Testis (tissue), 3 donors: ENCODE measurements around the gene GPATCH8. TPM values are rescaled to one million over a fixed set of nuclear protein-coding genes. Genes with fewer than 3 reads are reported as not detected.

Experiments
- DNase-seq: peaks from one replicate; pipeline ENCODE4 v3.0.0-alpha.2; 2019
- H3K27ac ChIP-seq, 2 donors: fragments of 200-600 bp; sonication (generic); one replicate each; pipeline ENCODE4 v1.5.1; 2019
- H3K27me3 ChIP-seq: fragments of 200-600 bp; sonication (generic); one replicate; pipeline ENCODE4 v1.5.1; 2019
- H3K36me3 ChIP-seq: fragments of 200-600 bp; sonication (generic); one replicate; pipeline ENCODE4 v1.5.1; 2017; ENCODE audit warnings: low read depth; ENCODE audit errors: missing control alignments
- H3K4me1 ChIP-seq: fragments of 200-600 bp; sonication (generic); one replicate; pipeline ENCODE4 v1.5.1; 2019
- H3K4me3 ChIP-seq, 2 donors: fragments of 200-600 bp; sonication (generic); one replicate each; pipeline ENCODE4 v1.5.1; 2017 to 2019
- H3K9me3 ChIP-seq: fragments of 200-600 bp; sonication (generic); one replicate; pipeline ENCODE4 v1.5.1; 2017
- POLR2A ChIP-seq: fragments of 450-650 bp; IDR thresholded peaks from one replicate; pipeline ENCODE4 v1.6.1; 2017; ENCODE audit warnings: antibody characterized with exemption, mild to moderate bottlenecking, moderate library complexity
- WGBS, 2 donors: methylation state at CpG; one replicate each; pipeline ENCODE4 v1.1.5; 2018; 5-methylcytosine and 5-hydroxymethylcytosine counted together
- intact Hi-C: fragments of 100-400 bp; cut with DNase I; formaldehyde crosslinking; loops from one replicate; pipeline ENCODE4 v1.15.1; 2023; ENCODE audit warnings: low total_unique reads
- polyA plus RNA-seq: library from polyadenylated mRNA; stranded (reverse); fragments of 350-450 nt; fragmentation: Illumina TruSeq; extraction: RNeasy Lipid Tissue Mini Kit (QIAGEN cat#74804); gene quantifications from one replicate; pipeline ENCODE4 v1.2.3, GENCODE V29; 2014; ENCODE audit warnings: low read depth, low replicate concordance; ENCODE audit not compliant: insufficient read depth
- total RNA-seq, 2 donors: library from RNA; depleted of rRNA; stranded (reverse); fragments of >200 nt; gene quantifications; one replicate each; pipeline ENCODE4 v1.2.3, GENCODE V29; 2016
- TF ChIP-seq, protein P1 (sequence below), 3 experiments: fragments of 450-650 bp in 2 of 3; fragments of 200-600 bp in 1 of 3; sonication (generic) in 1 of 3; IDR thresholded peaks; one replicate each; pipeline ENCODE4 v1.5.1; 2016 to 2019; ENCODE audit warnings: antibody characterized with exemption in 3 of 3, mild to moderate bottlenecking in 2 of 3, moderate library complexity in 1 of 3

Gene GPATCH8
- total and polyA plus RNA-seq, 3 donors from 2014 or later, result 32.8 to 70.0 (median 69.2) TPM

DNA sequence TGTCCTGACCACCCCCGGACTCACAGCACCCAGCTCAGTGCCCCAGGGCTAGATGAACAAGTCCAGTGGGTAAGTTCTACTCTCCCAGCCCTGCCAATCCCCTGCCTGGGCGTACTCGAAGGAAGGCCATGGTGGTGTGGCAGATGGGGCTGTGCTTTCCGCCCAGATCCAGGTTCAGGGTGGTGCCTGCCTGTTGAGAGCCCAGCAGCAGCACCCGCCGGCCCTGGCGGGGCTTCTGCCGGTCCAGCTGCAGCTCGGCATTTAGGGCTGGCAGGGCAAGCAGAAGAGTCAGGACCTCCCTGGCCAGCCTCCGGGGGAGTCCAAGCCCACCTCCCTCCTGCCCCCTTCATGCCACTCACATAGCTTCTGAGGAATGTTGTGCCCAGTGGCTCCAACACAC lies 123.3 kb downstream of the GPATCH8 start:
- WGBS, 2 donors, result 94 to 95% methylated on average over 7 to 9 of the region's 10 CpGs
- DNase-seq, result no peak
- H3K9me3 ChIP-seq, result no peaks in the 10 kb centered on the region
- peaks cover 19% of the 10 kb centered on the region for H3K4me1 ChIP-seq
- intact Hi-C loops, result no loop called here
- TF ChIP-seq, protein P1, sequence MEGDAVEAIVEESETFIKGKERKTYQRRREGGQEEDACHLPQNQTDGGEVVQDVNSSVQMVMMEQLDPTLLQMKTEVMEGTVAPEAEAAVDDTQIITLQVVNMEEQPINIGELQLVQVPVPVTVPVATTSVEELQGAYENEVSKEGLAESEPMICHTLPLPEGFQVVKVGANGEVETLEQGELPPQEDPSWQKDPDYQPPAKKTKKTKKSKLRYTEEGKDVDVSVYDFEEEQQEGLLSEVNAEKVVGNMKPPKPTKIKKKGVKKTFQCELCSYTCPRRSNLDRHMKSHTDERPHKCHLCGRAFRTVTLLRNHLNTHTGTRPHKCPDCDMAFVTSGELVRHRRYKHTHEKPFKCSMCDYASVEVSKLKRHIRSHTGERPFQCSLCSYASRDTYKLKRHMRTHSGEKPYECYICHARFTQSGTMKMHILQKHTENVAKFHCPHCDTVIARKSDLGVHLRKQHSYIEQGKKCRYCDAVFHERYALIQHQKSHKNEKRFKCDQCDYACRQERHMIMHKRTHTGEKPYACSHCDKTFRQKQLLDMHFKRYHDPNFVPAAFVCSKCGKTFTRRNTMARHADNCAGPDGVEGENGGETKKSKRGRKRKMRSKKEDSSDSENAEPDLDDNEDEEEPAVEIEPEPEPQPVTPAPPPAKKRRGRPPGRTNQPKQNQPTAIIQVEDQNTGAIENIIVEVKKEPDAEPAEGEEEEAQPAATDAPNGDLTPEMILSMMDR (IDR thresholded peaks at IDR 0.05), result no peak
- no peak for TF ChIP-seq POLR2A
- no peak overlapping the region for H3K4me3 ChIP-seq
- H3K36me3 ChIP-seq, result no peaks in the 10 kb centered on the region
- no peak overlapping the region for H3K27ac ChIP-seq
- H3K27me3 ChIP-seq, result no peaks in the 10 kb centered on the region

DNA sequence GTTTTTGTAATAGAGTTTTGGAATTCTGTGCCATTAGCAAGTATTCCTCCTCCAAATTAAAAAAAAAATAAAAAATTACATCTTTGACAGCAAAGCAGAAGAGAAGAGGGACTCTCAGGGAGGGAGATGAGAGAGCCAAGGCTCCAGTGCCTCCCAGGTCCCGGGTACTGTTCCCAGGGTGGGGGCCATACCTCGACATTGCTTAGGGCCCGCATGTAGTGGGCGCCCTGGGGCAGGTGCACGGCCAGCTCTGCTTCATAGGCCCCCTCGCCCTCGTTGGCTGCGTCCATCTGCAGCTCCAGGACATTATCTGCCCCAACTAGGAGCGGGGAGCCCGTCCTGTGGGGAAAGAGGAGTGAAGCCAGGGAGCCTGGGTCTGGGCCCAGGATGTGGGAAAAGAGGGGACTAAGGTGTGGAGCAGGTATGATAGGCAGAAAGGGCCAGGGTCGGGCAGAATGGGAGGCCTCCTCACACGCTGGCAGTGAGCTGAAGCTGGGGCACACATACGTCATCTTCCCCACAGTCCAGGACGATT lies 125.0 kb downstream of the GPATCH8 start:
- intact Hi-C loops, result no loop called here
- Histone ChIP-seq H3K27ac (no peak overlapping the region), H3K36me3 (no peaks in the 10 kb centered on the region), H3K9me3 (no peaks in the 10 kb centered on the region), H3K27me3 (no peaks in the 10 kb centered on the region), H3K4me1 (peaks cover 15% of the 10 kb centered on the region), H3K4me3 (no peak overlapping the region)
- no peak for DNase-seq
- TF ChIP-seq POLR2A, result no peak
- TF ChIP-seq, protein P1 (IDR thresholded peaks at IDR 0.05), result no peak
- 84 to 90% methylated on average over 14 of the region's 14 CpGs for WGBS, 2 donors

DNA sequence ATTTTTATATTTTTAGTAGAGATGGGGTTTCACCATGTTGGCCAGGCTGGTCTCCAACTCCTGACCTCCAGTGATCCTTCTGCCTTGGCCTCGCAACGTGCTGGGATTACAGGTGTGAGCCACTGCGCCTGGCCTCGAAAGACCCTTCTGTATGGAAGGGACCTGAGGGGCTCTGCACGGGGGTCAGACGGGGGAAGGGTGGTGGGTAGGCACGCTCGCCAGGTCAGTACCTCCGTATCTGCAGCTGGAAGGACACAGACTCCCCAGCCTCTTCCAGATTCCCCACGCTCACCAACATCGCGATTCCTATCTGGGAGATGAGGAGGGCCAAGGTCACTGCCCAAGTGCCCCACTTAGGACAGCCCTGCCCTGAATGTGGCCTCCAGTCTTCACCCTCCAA lies 126.4 kb downstream of the GPATCH8 start:
- peaks cover 15% of the 10 kb centered on the region for H3K4me1 ChIP-seq
- DNase-seq, result no peak
- intact Hi-C loops, result no loop called here
- H3K27ac ChIP-seq, result no peak overlapping the region
- no peak overlapping the region for H3K4me3 ChIP-seq
- no peaks in the 10 kb centered on the region for H3K27me3 ChIP-seq
- WGBS, 2 donors, result 58 to 63% methylated on average over 8 to 12 of the region's 12 CpGs
- no peaks in the 10 kb centered on the region for H3K36me3 ChIP-seq
- no peaks in the 10 kb centered on the region for H3K9me3 ChIP-seq
- TF ChIP-seq, protein P1 (IDR thresholded peaks at IDR 0.05), result no peak
- no peak for TF ChIP-seq POLR2A

DNA sequence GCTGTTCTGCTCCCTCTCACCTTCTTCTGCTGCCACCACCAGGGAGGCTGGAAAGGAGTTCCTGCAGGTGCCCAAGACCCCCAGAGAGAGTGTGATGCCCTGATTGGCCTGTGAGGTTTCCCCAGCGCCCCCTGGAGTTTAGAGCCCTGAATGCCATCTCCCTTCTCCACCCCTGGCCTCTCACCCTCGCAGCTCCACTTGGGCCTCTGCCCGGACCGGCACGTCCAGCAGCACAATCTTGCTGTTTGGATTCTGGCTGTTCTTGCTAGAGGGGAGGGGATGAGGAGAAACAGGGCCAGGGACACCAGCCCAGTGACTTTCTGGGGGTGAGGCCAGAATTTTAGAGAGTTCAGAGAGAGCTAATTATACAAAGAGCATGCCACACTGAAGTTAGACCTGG lies 127.1 kb downstream of the GPATCH8 start:
- intact Hi-C loops, result no loop called here
- Histone ChIP-seq H3K36me3 (no peaks in the 10 kb centered on the region), H3K9me3 (no peaks in the 10 kb centered on the region), H3K4me1 (peaks cover 15% of the 10 kb centered on the region), H3K4me3 (no peak overlapping the region), H3K27ac (no peak overlapping the region), H3K27me3 (no peaks in the 10 kb centered on the region)
- peak; percentile 78 for DNase-seq
- 19 to 21% methylated on average over 4 to 5 of the region's 5 CpGs for WGBS, 2 donors
- TF ChIP-seq POLR2A, result no peak
- TF ChIP-seq, protein P1 (IDR thresholded peaks at IDR 0.05), result peak in 2 of 3 experiments; percentile 36 to 37
